Heart left ventricle (tissue), 16 donors: ENCODE results near the gene MYO10. TPM values are rescaled to one million over a fixed set of nuclear protein-coding genes. Genes with fewer than 3 reads are reported as not detected.

Experiments used
- ATAC-seq, 4 donors: fragments of 200-7000 bp; cut with Tn5 transposase; one replicate each; pipeline ENCODE4 v1.9.1; 2020 to 2022; ENCODE audit warnings: moderate library complexity in 4 of 4, mild to moderate bottlenecking in 3 of 4, moderate number of reproducible peaks in 1 of 4
- DNase-seq, 5 donors: peaks; one replicate each; pipeline ENCODE4 v3.0.0-alpha.2; 2020
- H3K27ac ChIP-seq, 12 donors: fragments of 200-600 bp; sonication (generic) in 4 of 12; one replicate each; pipeline versions ENCODE4 v1.5.0 to v1.8.0; 2016 to 2022; ENCODE audit warnings: mild to moderate bottlenecking in 2 of 12
- H3K27me3 ChIP-seq, 9 donors: fragments of 200-600 bp; sonication (generic) in 2 of 9; one replicate each; pipeline versions ENCODE4 v1.5.1 to v1.8.0; 2016 to 2022; ENCODE audit warnings: mild to moderate bottlenecking in 3 of 9
- H3K36me3 ChIP-seq, 9 donors: fragments of 200-600 bp; sonication (generic) in 2 of 9; one replicate each; pipeline versions ENCODE4 v1.5.0 to v1.8.0; 2018 to 2022; ENCODE audit warnings: mild to moderate bottlenecking in 2 of 9
- H3K4me1 ChIP-seq, 12 donors: fragments of 200-600 bp; sonication (generic) in 4 of 12; one replicate each; pipeline versions ENCODE4 v1.5.0 to v1.8.0; 2016 to 2022; ENCODE audit warnings: mild to moderate bottlenecking in 3 of 12
- H3K4me3 ChIP-seq, 12 donors: fragments of 200-600 bp; sonication (generic) in 4 of 12; one replicate each; pipeline versions ENCODE4 v1.5.0 to v1.8.0; 2017 to 2022; ENCODE audit warnings: mild to moderate bottlenecking in 9 of 12, moderate library complexity in 4 of 12
- H3K9me3 ChIP-seq, 12 donors: fragments of 200-600 bp; sonication (generic) in 4 of 12; one replicate each; pipeline versions ENCODE4 v1.5.0 to v1.8.0; 2016 to 2022; ENCODE audit warnings: mild to moderate bottlenecking in 1 of 12
- CTCF ChIP-seq, 12 donors: fragments of 200-600 bp; sonication (generic) in 4 of 12; IDR thresholded peaks; one replicate each; pipeline versions ENCODE4 v1.5.0 to v1.8.0; 2018 to 2022; ENCODE audit warnings: antibody characterized with exemption in 12 of 12, mild to moderate bottlenecking in 5 of 12
- POLR2A ChIP-seq, 2 donors: fragments of 450-650 bp; IDR thresholded peaks; one replicate each; pipeline ENCODE4 v1.6.1; 2017; ENCODE audit warnings: antibody characterized with exemption in 2 of 2, mild to moderate bottlenecking in 2 of 2, moderate library complexity in 2 of 2
- WGBS, 4 donors: extraction: QIAGEN DNeasy Blood & Tissue Kit in 2 of 4; methylation state at CpG; one replicate each; pipeline versions ENCODE4 v1.1.5 to v1.1.7; 2013 to 2018; 5-methylcytosine and 5-hydroxymethylcytosine counted together
- intact Hi-C, 10 donors: fragments of 100-400 bp; cut with DNase I; formaldehyde crosslinking; loops; one replicate each; pipeline versions ENCODE4 v1.11.1 to v1.14.2; 2022
- polyA plus RNA-seq, 2 donors: library from polyadenylated mRNA; stranded (reverse); fragments of 200-250 nt; gene quantifications; one replicate each; pipeline ENCODE4 v1.2.3, GENCODE V29; 2013
- total RNA-seq, 9 donors: library from RNA; depleted of rRNA in 2 of 9; stranded (reverse); fragments of >200 nt in 2 of 9; fragmentation: NEBNext Ultra II Directional in 3 of 9; extraction: Animal tissue kit (Norgen Biotek cat#: 25700) in 3 of 9; gene quantifications; one replicate each; pipeline versions ENCODE4 v1.1.0 to v1.2.4, GENCODE V29; 2016 to 2023
- donor health status: ischemic (EF 13 %, LVEDD 7.1; RV severe dilation, severe dysfunction).
- donor health status: healthy with polysubstance abuse.
- donor health status: DM: no; HTN: yes; CAD: no.
- donor health status: DM: no; HTN: no; CAD: no.
- donor health status: ischemic (EF 25% LVEDD 6.9; RV normal size, moderate dysfunction).
- donor health status: ischemic (EF 25% LVEDD 5.7; RV mildly dilated, moderate dysfunction).
- donor health status: healthy.
- donor health status: DM: yes; HTN: yes; CAD: no.
- donor health status: ischemic (EF 35%, LVEDD 5.7; RV mildly dilated, moderate dysfunction).
- donor health status: nonischemic (EF 11% LVEDD 7.7; RV severe dilation, severe dysfunction).
- donor health status: DM: yes; HTN: yes; CAD: no.
- donor health status: PGD.
- donor health status: ischemic (EF 29% LVEDD 5.4; RV normal size, mild dysfunction).
- donor health status: nonischemic (EF 23%, LVEDD 6.1; RV moderate dilation, normal function).

MYO10 gene
- total and polyA plus RNA-seq, 11 donors = 2.0 to 17.3 (median 3.8) TPM

- Histone ChIP-seq H3K4me3 (peak overlapping the region in 1 of 12 donors; percentile 32), H3K27ac (peak overlapping the region in 3 of 12 donors; percentile 38 to 71 (median 61)), H3K27me3 (no peaks in the 10 kb centered on the region), H3K4me1 (peaks cover 0 to 24% (median 3%) of the 10 kb centered on the region in 12 donors), H3K9me3 (no peaks in the 10 kb centered on the region), H3K36me3 (no peaks in the 10 kb centered on the region)
- peak in 1 of 4 donors; percentile 22 for ATAC-seq
- TF ChIP-seq CTCF (IDR thresholded peaks at IDR 0.05) (no peak), POLR2A (IDR thresholded peaks at IDR 0.05) (no peak)
- no peak for DNase-seq
- intact Hi-C loops = no loop called here
- 65 to 69% (median 67%) methylated on average over 5 of the region's 5 CpGs for WGBS, 4 donors
These were observed 309.3 kb downstream of the MYO10 start for GRCh38 chr5:16626696-16627264.

- H3K27me3 ChIP-seq = no peaks in the 10 kb centered on the region
- 34 to 39% (median 36%) methylated on average over 3 of the region's 3 CpGs for WGBS, 4 donors
- H3K4me3 ChIP-seq = peak overlapping the region in 1 of 12 donors; percentile 32
- peaks cover 0 to 23% (median 3%) of the 10 kb centered on the region in 12 donors for H3K4me1 ChIP-seq
- intact Hi-C loops = no loop called here
- TF ChIP-seq POLR2A (IDR thresholded peaks at IDR 0.05) (no peak), CTCF (IDR thresholded peaks at IDR 0.05) (no peak)
- peak overlapping the region in 4 of 12 donors; percentile 31 to 71 (median 51) for H3K27ac ChIP-seq
- DNase-seq (no peak), ATAC-seq (peak in 3 of 4 donors; percentile 34 to 66 (median 63))
- H3K9me3 ChIP-seq = no peaks in the 10 kb centered on the region
- no peaks in the 10 kb centered on the region for H3K36me3 ChIP-seq
These were observed 311.0 kb downstream of the MYO10 start for GRCh38 chr5:16625096-16625495.

GRCh38 chr5:16619136-16619535 lies 317.0 kb downstream of the MYO10 start:
- TF ChIP-seq CTCF (IDR thresholded peaks at IDR 0.05) = no peak
- no peak for TF ChIP-seq POLR2A (IDR thresholded peaks at IDR 0.05)
- H3K27me3 ChIP-seq = peaks cover 0 to 7% (median 0%) of the 10 kb centered on the region in 9 donors
- no peak overlapping the region for H3K4me3 ChIP-seq
- no peak overlapping the region for H3K27ac ChIP-seq
- peaks cover 0 to 30% (median 6%) of the 10 kb centered on the region in 12 donors for H3K4me1 ChIP-seq
- H3K36me3 ChIP-seq = no peaks in the 10 kb centered on the region
- no peaks in the 10 kb centered on the region for H3K9me3 ChIP-seq
- ATAC-seq (no peak), DNase-seq (no peak)
- 74 to 88% (median 83%) methylated on average over 2 of the region's 2 CpGs for WGBS, 4 donors
- intact Hi-C loops = loop anchor here in 2 of 10 donors (5.0 to 10.0 kb wide), 3 partner anchors 64 to 152 kb away; partner anchors contain the start of gene ZNF622 (in 1 of the 2)

GRCh38 chr5:16618138-16618897 lies 317.8 kb downstream of the MYO10 start:
- Histone ChIP-seq H3K27me3 (peaks cover 0 to 7% (median 0%) of the 10 kb centered on the region in 9 donors), H3K36me3 (no peaks in the 10 kb centered on the region), H3K4me1 (peaks cover 0 to 30% (median 6%) of the 10 kb centered on the region in 12 donors), H3K4me3 (no peak overlapping the region), H3K9me3 (no peaks in the 10 kb centered on the region), H3K27ac (peak overlapping the region in 11 of 12 donors; percentile 5 to 91 (median 79))
- ATAC-seq (peak in 2 of 4 donors; percentile 16 to 31), DNase-seq (peak in 1 of 5 donors; percentile 38)
- WGBS, 4 donors = 66 to 72% (median 70%) methylated on average over 9 to 10 of the region's 10 CpGs
- intact Hi-C loops = loop anchor here in 2 of 10 donors (5.0 to 10.0 kb wide), 3 partner anchors 64 to 151 kb away; partner anchors contain the start of gene ZNF622 (in 1 of the 2)
- TF ChIP-seq CTCF (IDR thresholded peaks at IDR 0.05) (no peak), POLR2A (IDR thresholded peaks at IDR 0.05) (no peak)
